HepG2 (cell line): Measurements from ENCODE around the gene CTNND1. TPM values are rescaled to one million over a fixed set of nuclear protein-coding genes. Genes with fewer than 3 reads are reported as not detected.

Experiments used
- ATAC-seq: fragments of 200-7000 bp; cut with Tn5 transposase; 3 replicates; pipeline ENCODE4 v1.9.1; 2020; ENCODE audit warnings: mild to moderate bottlenecking, moderate library complexity
- BruUV-seq: library from RNA; stranded (reverse); fragments of 400-500 nt; replicated peaks from 2 replicates; lab custom pipeline; 2021; lab: Mats Ljungman, UMichigan
- CTCF ChIA-PET: fragments of 300-600 bp; formaldehyde crosslinking; extraction: SDS; loops from one replicate; lab custom pipeline; 2021; ENCODE audit warnings: low total read pairs, inconsistent platforms, low intra/inter-chr PET ratio; lab: Yijun Ruan, JAX
- POLR2A ChIA-PET: fragments of 350-600 bp; sonication (Branson Sonifier 250); formaldehyde crosslinking; loops from one replicate; lab custom pipeline; 2020; ENCODE audit warnings: antibody characterized with exemption, inconsistent platforms; lab: Yijun Ruan, JAX
- DNase-seq: peaks from one replicate; pipeline ENCODE4 v3.0.0-alpha.2; 2015; ENCODE audit warnings: low spot score
- FAIRE-seq: peaks from 3 replicates; lab custom pipeline; 2011; peaks lifted over from hg19 to GRCh38; lab: Jason Lieb, UNC
- H2AFZ ChIP-seq: one replicate; pipeline ENCODE4 v1.6.1; 2011; ENCODE audit warnings: low read length, inconsistent platforms
- H3K27ac ChIP-seq: fragments of 300-600 bp; 3 replicates; pipeline ENCODE4 v1.8.0; 2011; ENCODE audit warnings: mixed run types, mild to moderate bottlenecking, mixed read lengths, low read length, inconsistent platforms; ENCODE audit not compliant: insufficient read depth; ENCODE audit errors: extremely low read length
- H3K27me3 ChIP-seq, 2 experiments: fragments of 200-600 bp in 1 of 2; 2 replicates in 1 of 2; 3 replicates in 1 of 2; pipeline versions ENCODE4 v1.6.0 to v1.8.0; 2011; ENCODE audit warnings: low read length in 2 of 2, mild to moderate bottlenecking in 2 of 2, moderate library complexity in 2 of 2, inconsistent platforms in 1 of 2; ENCODE audit not compliant: insufficient read depth in 2 of 2, control insufficient read depth in 1 of 2
- H3K36me3 ChIP-seq, 2 experiments: fragments of 200-600 bp in 1 of 2; replicated peaks in 1 of 2; 2 replicates in 1 of 2; 3 replicates in 1 of 2; pipeline versions ENCODE4 v1.5.1 to v1.8.0; 2011; ENCODE audit warnings: low read length in 2 of 2, inconsistent platforms in 1 of 2; ENCODE audit not compliant: insufficient read depth in 2 of 2, control insufficient read depth in 1 of 2
- H3K4me1 ChIP-seq: 2 replicates; pipeline ENCODE4 v1.5.1; 2012; ENCODE audit warnings: low read length, inconsistent platforms; ENCODE audit not compliant: insufficient read depth
- H3K4me2 ChIP-seq: 2 replicates; pipeline ENCODE4 v1.6.0; 2011; ENCODE audit warnings: low read depth, low read length, inconsistent platforms
- H3K4me3 ChIP-seq, 3 experiments: fragments of 200-600 bp in 1 of 3; sonication (generic), shearing (Covaris generic) in 1 of 3; replicated peaks in 1 of 3; 2 replicates each; pipeline ENCODE4 v1.5.1; 2011 to 2016; ENCODE audit warnings: low read length in 3 of 3, inconsistent platforms in 2 of 3, low read depth in 2 of 3, mild to moderate bottlenecking in 2 of 3, control low read depth in 1 of 3, mixed read lengths in 1 of 3; ENCODE audit not compliant: insufficient read depth in 1 of 3
- H3K79me2 ChIP-seq: one replicate; pipeline ENCODE4 v1.6.1; 2011; ENCODE audit warnings: low read length, inconsistent platforms; ENCODE audit not compliant: insufficient read depth
- H3K9ac ChIP-seq: 2 replicates; pipeline ENCODE4 v1.6.0; 2011; ENCODE audit warnings: mild to moderate bottlenecking, low read depth, low read length, inconsistent platforms; ENCODE audit not compliant: insufficient read depth
- H3K9me3 ChIP-seq: 2 replicates; pipeline ENCODE4 v1.5.1; 2012; ENCODE audit warnings: mild to moderate bottlenecking, low read length
- H4K20me1 ChIP-seq: 2 replicates; pipeline ENCODE4 v1.6.0; 2011; ENCODE audit warnings: inconsistent platforms, mild to moderate bottlenecking, low read length, moderate library complexity; ENCODE audit not compliant: insufficient read depth
- CEBPB ChIP-seq: IDR thresholded peaks from 2 replicates; pipeline ENCODE4 v1.6.1; 2011; ENCODE audit warnings: low read depth, low read length, improper control_type of control experiment, borderline replicate concordance
- MAFG ChIP-seq: sonication (generic); formaldehyde crosslinking; IDR thresholded peaks from 2 replicates; pipeline ENCODE4 v1.5.1; 2020; ENCODE audit warnings: mild to moderate bottlenecking, missing genetic modification reagents
- MED13 ChIP-seq: sonication (generic); formaldehyde crosslinking; IDR thresholded peaks from 2 replicates; pipeline ENCODE4 v1.5.0; 2020; ENCODE audit warnings: missing genetic modification reagents
- NBN ChIP-seq: fragments of 450-650 bp; conservative IDR thresholded peaks from 2 replicates; pipeline ENCODE4 v1.6.1; 2017
- RFX1 ChIP-seq: fragments of 450-650 bp; IDR thresholded peaks from 2 replicates; pipeline ENCODE4 v1.6.1; 2017
- SMC3 ChIP-seq: IDR thresholded peaks from 2 replicates; pipeline ENCODE4 v1.6.1; 2011; ENCODE audit warnings: low read length, improper control_type of control experiment
- ZFP37 ChIP-seq: sonication (generic); formaldehyde crosslinking; IDR thresholded peaks from 2 replicates; pipeline ENCODE4 v1.4.0; 2020; ENCODE audit warnings: missing genetic modification reagents, borderline replicate concordance
- ZMYM2 ChIP-seq: sonication (generic); formaldehyde crosslinking; IDR thresholded peaks from 2 replicates; pipeline ENCODE4 v1.8.0; 2022; ENCODE audit warnings: mild to moderate bottlenecking, missing genetic modification reagents
- ZMYM4 ChIP-seq: sonication (generic); formaldehyde crosslinking; IDR thresholded peaks from 2 replicates; pipeline ENCODE4 v1.8.1; 2023; ENCODE audit warnings: mild to moderate bottlenecking, missing genetic modification reagents
- ZNF136 ChIP-seq: sonication (generic); formaldehyde crosslinking; IDR thresholded peaks from 2 replicates; pipeline ENCODE4 v1.8.1; 2022; ENCODE audit warnings: low read depth, mild to moderate bottlenecking, moderate library complexity, missing genetic modification reagents
- ZNF225 ChIP-seq: sonication (generic); formaldehyde crosslinking; IDR thresholded peaks from 2 replicates; pipeline ENCODE4 v1.4.0; 2020; ENCODE audit warnings: mild to moderate bottlenecking, missing genetic modification reagents
- ZNF335 ChIP-seq: sonication (generic); formaldehyde crosslinking; IDR thresholded peaks from 2 replicates; pipeline ENCODE4 v1.4.0; 2020; ENCODE audit warnings: missing genetic modification reagents
- ZNF383 ChIP-seq: sonication (generic); formaldehyde crosslinking; IDR thresholded peaks from 2 replicates; pipeline ENCODE4 v1.4.0; 2020; ENCODE audit warnings: missing genetic modification reagents, mild to moderate bottlenecking, borderline replicate concordance
- ZNF569 ChIP-seq: sonication (generic); formaldehyde crosslinking; IDR thresholded peaks from 2 replicates; pipeline ENCODE4 v1.5.0; 2020; ENCODE audit warnings: mild to moderate bottlenecking, missing genetic modification reagents, moderate library complexity, borderline replicate concordance
- ZNF616 ChIP-seq: sonication (generic); formaldehyde crosslinking; IDR thresholded peaks from 2 replicates; pipeline ENCODE4 v1.5.0; 2020; ENCODE audit warnings: low read depth, mild to moderate bottlenecking, missing genetic modification reagents
- ZNF746 ChIP-seq: sonication (generic); formaldehyde crosslinking; IDR thresholded peaks from 2 replicates; pipeline ENCODE4 v1.8.0; 2022; ENCODE audit warnings: mild to moderate bottlenecking, missing genetic modification reagents
- WGBS: methylation state at CpG from one replicate; pipeline ENCODE4 v1.1.6; 2017; ENCODE audit warnings: low lambda C conversion rate; 5-methylcytosine and 5-hydroxymethylcytosine counted together
- in situ Hi-C: cut with HindIII; loops from 2 replicates; pipeline ENCODE4 v1.10.0; 2017; ENCODE audit warnings: low pct_unique_long_range_greater_than_20kb; ENCODE audit not compliant: extremely low pct_ligation_motif_present
- intact Hi-C: fragments of 100-400 bp; cut with micrococcal nuclease; formaldehyde crosslinking; loops from one replicate; pipeline ENCODE4 v1.10.0; 2022; ENCODE audit not compliant: unreplicated experiment
- polyA plus RNA-seq, 8 experiments: library from polyadenylated mRNA; depleted of rRNA in 3 of 8; stranded (reverse) in 7 of 8; unstranded in 1 of 8; fragments of >200 nt; fragmentation: Illumina TruSeq in 4 of 8; extraction: Trizol in 4 of 8; gene quantifications; 2 replicates each; pipeline versions ENCODE4 v1.2.1 to v1.2.3, GENCODE V29; 2011 to 2016; ENCODE audit warnings: low read depth in 4 of 8, missing spikeins in 1 of 8, mixed read lengths in 1 of 8; ENCODE audit not compliant: insufficient read depth in 1 of 8
- total RNA-seq, 5 experiments: library from RNA; depleted of rRNA; stranded (reverse); fragments of >200 nt; fragmentation: Illumina TruSeq; extraction: Trizol; gene quantifications; 2 replicates each; pipeline ENCODE4 v1.2.3, GENCODE V29; 2016; ENCODE audit warnings: low read depth in 1 of 5
- TF ChIP-seq, protein P1 (sequence below): sonication (generic); formaldehyde crosslinking; IDR thresholded peaks from 2 replicates; pipeline ENCODE4 v1.4.0; 2020; ENCODE audit warnings: missing genetic modification reagents
- TF ChIP-seq, protein P2 (sequence below): sonication (generic); formaldehyde crosslinking; IDR thresholded peaks from 2 replicates; pipeline ENCODE4 v1.5.0; 2020; ENCODE audit warnings: missing genetic modification reagents

The CTNND1 gene
- total and polyA plus RNA-seq, 2 of the 13 experiments (the other 11 are each of a cell fraction or from before 2014, with no cell fraction given), result 117 to 128 TPM

DNA sequence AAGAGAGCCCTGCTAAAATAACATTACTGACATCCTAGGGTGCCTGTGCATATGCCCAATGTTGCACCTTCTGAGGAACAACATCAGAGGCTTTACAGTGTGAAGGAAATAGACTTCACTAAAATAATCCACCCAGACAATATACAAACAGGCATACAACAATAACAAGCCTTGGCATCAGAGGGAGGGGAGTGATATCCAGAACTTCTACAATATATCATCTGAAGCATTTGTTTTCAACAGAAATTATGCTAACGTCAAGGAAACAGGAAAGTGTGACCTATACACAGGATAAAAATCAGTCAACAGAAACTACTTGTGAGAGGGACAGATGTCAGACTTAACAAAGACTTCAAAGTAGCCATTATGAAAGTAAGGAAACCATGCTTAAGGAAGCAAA, 81.3 kb downstream of the CTNND1 start:
- DNase-seq, result no peak
- BruUV-seq, result no TSS peak
- in situ Hi-C loops, result loop anchor here (25.0 kb wide), 1 partner anchor 669 kb away; the partner anchor contains the start of gene OR5B21
- Histone ChIP-seq H3K9me3 (no peaks in the 10 kb centered on the region), H3K4me1 (no peaks in the 10 kb centered on the region)
- CTCF ChIA-PET, result no interaction called here
- 3% methylated on average over 1 of the region's 1 CpG for WGBS
- intact Hi-C loops, result no loop called here
- TF ChIP-seq, protein P1, sequence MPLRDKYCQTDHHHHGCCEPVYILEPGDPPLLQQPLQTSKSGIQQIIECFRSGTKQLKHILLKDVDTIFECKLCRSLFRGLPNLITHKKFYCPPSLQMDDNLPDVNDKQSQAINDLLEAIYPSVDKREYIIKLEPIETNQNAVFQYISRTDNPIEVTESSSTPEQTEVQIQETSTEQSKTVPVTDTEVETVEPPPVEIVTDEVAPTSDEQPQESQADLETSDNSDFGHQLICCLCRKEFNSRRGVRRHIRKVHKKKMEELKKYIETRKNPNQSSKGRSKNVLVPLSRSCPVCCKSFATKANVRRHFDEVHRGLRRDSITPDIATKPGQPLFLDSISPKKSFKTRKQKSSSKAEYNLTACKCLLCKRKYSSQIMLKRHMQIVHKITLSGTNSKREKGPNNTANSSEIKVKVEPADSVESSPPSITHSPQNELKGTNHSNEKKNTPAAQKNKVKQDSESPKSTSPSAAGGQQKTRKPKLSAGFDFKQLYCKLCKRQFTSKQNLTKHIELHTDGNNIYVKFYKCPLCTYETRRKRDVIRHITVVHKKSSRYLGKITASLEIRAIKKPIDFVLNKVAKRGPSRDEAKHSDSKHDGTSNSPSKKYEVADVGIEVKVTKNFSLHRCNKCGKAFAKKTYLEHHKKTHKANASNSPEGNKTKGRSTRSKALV, result no peak
- TF ChIP-seq ZMYM2 (CRISPR knock-in tag), result no peak
- no peak for TF ChIP-seq ZNF383 (CRISPR knock-in tag)
- no peak for TF ChIP-seq ZNF225 (CRISPR knock-in tag)
- TF ChIP-seq ZFP37 (CRISPR knock-in tag), result no peak
- TF ChIP-seq, all 625 proteins: peak for 0
- H2AFZ ChIP-seq, result no peak overlapping the region
- POLR2A ChIA-PET, result no interaction called here
- H4K20me1 ChIP-seq, result no peaks in the 10 kb centered on the region
- ATAC-seq (no peak), FAIRE-seq (no peak)
- H3K36me3 ChIP-seq, result no peaks in the 10 kb centered on the region
- H3K4me2 ChIP-seq, result no peak overlapping the region
- H3K9ac ChIP-seq, result no peak overlapping the region
- H3K27me3 ChIP-seq, result peaks cover 0 to under 1% of the 10 kb centered on the region in 2 experiments; a peak in 1 of 5 replicates
- no peaks in the 10 kb centered on the region for H3K79me2 ChIP-seq
- no peak overlapping the region for H3K27ac ChIP-seq
- H3K4me3 ChIP-seq, result no peak overlapping the region

DNA sequence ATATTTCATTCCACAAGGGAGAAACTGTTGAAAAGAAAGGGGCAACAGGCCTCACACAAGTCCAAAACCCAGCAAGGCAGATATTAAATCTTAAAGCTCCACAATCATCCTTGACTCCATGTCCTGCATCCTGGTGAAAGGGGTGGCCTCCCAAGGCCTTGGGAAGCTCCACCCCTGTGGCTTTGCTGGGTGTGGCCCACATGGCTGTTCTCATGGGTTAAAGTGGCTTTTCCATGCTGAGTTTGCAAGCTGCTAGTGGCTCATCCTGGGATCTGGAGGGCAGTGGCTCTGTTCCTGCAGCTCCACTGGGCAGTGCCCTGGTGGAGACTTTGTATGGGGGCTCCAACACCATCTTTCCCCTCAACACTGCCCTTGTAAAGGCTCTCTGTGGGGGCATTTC, 106.4 kb downstream of the CTNND1 start:
- no peak overlapping the region for H3K4me3 ChIP-seq
- H3K4me1 ChIP-seq, result no peaks in the 10 kb centered on the region
- TF ChIP-seq CEBPB, result no peak
- TF ChIP-seq SMC3, result no peak
- no peak for TF ChIP-seq ZNF335 (CRISPR knock-in tag)
- no peak for TF ChIP-seq NBN
- TF ChIP-seq, protein P2, sequence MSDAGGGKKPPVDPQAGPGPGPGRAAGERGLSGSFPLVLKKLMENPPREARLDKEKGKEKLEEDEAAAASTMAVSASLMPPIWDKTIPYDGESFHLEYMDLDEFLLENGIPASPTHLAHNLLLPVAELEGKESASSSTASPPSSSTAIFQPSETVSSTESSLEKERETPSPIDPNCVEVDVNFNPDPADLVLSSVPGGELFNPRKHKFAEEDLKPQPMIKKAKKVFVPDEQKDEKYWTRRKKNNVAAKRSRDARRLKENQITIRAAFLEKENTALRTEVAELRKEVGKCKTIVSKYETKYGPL (CRISPR knock-in tag), result no peak
- no peak for TF ChIP-seq ZNF136
- no peak for TF ChIP-seq ZNF569 (CRISPR knock-in tag)
- TF ChIP-seq MAFG (CRISPR knock-in tag), result no peak
- no peak for TF ChIP-seq ZNF616 (CRISPR knock-in tag)
- no peak for TF ChIP-seq MED13 (CRISPR knock-in tag)
- no peak for TF ChIP-seq RFX1
- no peak for TF ChIP-seq ZNF746 (CRISPR knock-in tag)
- no peak for TF ChIP-seq ZMYM4 (CRISPR knock-in tag)
- H3K9me3 ChIP-seq, result no peaks in the 10 kb centered on the region
- H3K79me2 ChIP-seq, result no peaks in the 10 kb centered on the region
- H3K27me3 ChIP-seq, result peaks cover 0 to 24% of the 10 kb centered on the region in 2 experiments; a peak in 3 of 5 replicates
- H3K4me2 ChIP-seq, result no peak overlapping the region
- BruUV-seq, result no TSS peak
- no peak overlapping the region for H3K27ac ChIP-seq
- intact Hi-C loops (no loop called here), in situ Hi-C loops (no loop called here)
- no peaks in the 10 kb centered on the region for H3K36me3 ChIP-seq
- no peak overlapping the region for H3K9ac ChIP-seq
- FAIRE-seq, result no peak
- H2AFZ ChIP-seq, result no peak overlapping the region
- DNase-seq, result no peak
- no peaks in the 10 kb centered on the region for H4K20me1 ChIP-seq
- CTCF ChIA-PET, result no interaction called here
- POLR2A ChIA-PET, result no interaction called here
- ATAC-seq, result no peak
